ENCODE measurements around the gene ABCB8. TPM values are rescaled to one million over a fixed set of nuclear protein-coding genes. Genes with fewer than 3 reads are reported as not detected.
A peak's percentile ranks its signal among the peaks of the same experiment; 100 is the strongest.

ABCB8 gene
- total and polyA plus RNA-seq, 3 experiments from 2014 or later: 18.4 to 52.3 (median 49.2) TPM

DNA sequence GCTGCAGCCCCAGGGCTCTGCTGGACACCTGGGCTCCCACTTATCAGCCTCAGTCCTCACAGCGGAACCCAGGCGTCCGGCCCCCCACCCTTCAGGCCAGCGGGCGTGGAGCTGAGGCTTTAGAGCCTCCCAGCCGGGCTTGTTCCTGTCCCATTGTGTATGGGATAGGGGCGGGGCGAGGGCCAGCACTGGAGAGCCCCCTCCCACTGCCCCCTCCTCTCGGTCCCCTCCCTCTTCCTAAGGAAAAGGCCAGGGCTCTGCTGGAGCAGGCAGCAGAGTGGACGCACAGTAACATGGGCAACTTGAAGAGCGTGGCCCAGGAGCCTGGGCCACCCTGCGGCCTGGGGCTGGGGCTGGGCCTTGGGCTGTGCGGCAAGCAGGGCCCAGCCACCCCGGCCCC lies 34.7 kb upstream of the ABCB8 start:
- no peak overlapping the region for H3K27ac Mint-ChIP-seq
- Histone ChIP-seq H3K4me3 (ENCODE audit: low read length) (no peak overlapping the region), H3K27ac (ENCODE audit: low read depth, low read length) (no peak overlapping the region), H3K27me3 (ENCODE audit: insufficient read depth, low read length, poor library complexity, severe bottlenecking) (no peaks in the 10 kb centered on the region), H3K9me3 (ENCODE audit: low read length) (peaks cover 12% of the 10 kb centered on the region), H3K4me1 (ENCODE audit: insufficient read depth, low read length) (peaks cover 42% of the 10 kb centered on the region), H3K36me3 (ENCODE audit: insufficient read depth, low read length) (no peaks in the 10 kb centered on the region)
- CTCF ChIA-PET: interaction anchor here (1.3 to 2.3 kb wide), 8 partner anchors 9 to 31 kb away, joined by 3 to 13 read pairs (median 8); no protein-coding TSS in a partner anchor
- POLR2A ChIA-PET: no interaction called here
- H3K4me1 Mint-ChIP-seq: peaks cover 20 to 31% (median 21%) of the 10 kb centered on the region in 3 donors
- peaks cover 6 to 19% (median 14%) of the 10 kb centered on the region in 5 donors for H3K9me3 Mint-ChIP-seq
- peaks cover 0 to 15% (median 0%) of the 10 kb centered on the region in 3 donors for H3K36me3 Mint-ChIP-seq
- peaks cover 4 to 14% of the 10 kb centered on the region in 2 donors for H3K27me3 Mint-ChIP-seq
- no peak overlapping the region for H3K4me3 Mint-ChIP-seq
- DNase-seq: no peak

- DNase-seq: no peak
- Histone ChIP-seq H3K4me1 (ENCODE audit: insufficient read depth, low read length) (peaks cover 44% of the 10 kb centered on the region), H3K9me3 (ENCODE audit: low read length) (peaks cover 12% of the 10 kb centered on the region), H3K27me3 (ENCODE audit: insufficient read depth, low read length, poor library complexity, severe bottlenecking) (no peaks in the 10 kb centered on the region), H3K36me3 (ENCODE audit: insufficient read depth, low read length) (no peaks in the 10 kb centered on the region), H3K27ac (ENCODE audit: low read depth, low read length) (peak overlapping the region; percentile 69), H3K4me3 (ENCODE audit: low read length) (peak overlapping the region; percentile 5)
- H3K4me1 Mint-ChIP-seq: peaks cover 19 to 29% (median 20%) of the 10 kb centered on the region in 3 donors
- peak overlapping the region in 2 of 8 donors; percentile 17 to 76 for H3K27ac Mint-ChIP-seq
- no peak overlapping the region for H3K4me3 Mint-ChIP-seq
- peaks cover 0 to 15% (median 0%) of the 10 kb centered on the region in 3 donors for H3K36me3 Mint-ChIP-seq
- ChIA-PET POLR2A (interaction anchor here (0.8 kb wide), 1 partner anchor 15 kb away, joined by 3 read pairs; no protein-coding TSS in a partner anchor), CTCF (interaction anchor here (0.8 to 2.3 kb wide), 10 partner anchors 9 to 118 kb away, joined by 3 to 13 read pairs (median 6); no protein-coding TSS in a partner anchor)
- peaks cover 7 to 19% (median 14%) of the 10 kb centered on the region in 5 donors for H3K9me3 Mint-ChIP-seq
- H3K27me3 Mint-ChIP-seq: peaks cover 4 to 12% of the 10 kb centered on the region in 2 donors
Observed at GRCh38 chr7:150994141-150994837, 34.0 kb upstream of the ABCB8 start.

- Mint-ChIP-seq H3K9me3 (peaks cover 7 to 14% (median 11%) of the 10 kb centered on the region in 5 donors), H3K36me3 (peaks cover 0 to 14% (median 0%) of the 10 kb centered on the region in 3 donors), H3K27ac (no peak overlapping the region), H3K4me3 (no peak overlapping the region), H3K4me1 (peaks cover 18 to 32% (median 21%) of the 10 kb centered on the region in 3 donors), H3K27me3 (peaks cover 4 to 10% of the 10 kb centered on the region in 2 donors)
- DNase-seq: no peak
- peak overlapping the region; percentile 5 for H3K4me3 ChIP-seq (ENCODE audit: low read length)
- H3K4me1 ChIP-seq (ENCODE audit: insufficient read depth, low read length): peaks cover 51% of the 10 kb centered on the region
- H3K9me3 ChIP-seq (ENCODE audit: low read length): peaks cover 9% of the 10 kb centered on the region
- POLR2A ChIA-PET: interaction anchor here (0.8 kb wide), 1 partner anchor 15 kb away, joined by 3 read pairs; no protein-coding TSS in a partner anchor
- CTCF ChIA-PET: interaction anchor here (0.8 to 2.3 kb wide), 10 partner anchors 10 to 117 kb away, joined by 3 to 13 read pairs (median 6); no protein-coding TSS in a partner anchor
- no peaks in the 10 kb centered on the region for H3K36me3 ChIP-seq (ENCODE audit: insufficient read depth, low read length)
- H3K27me3 ChIP-seq (ENCODE audit: insufficient read depth, low read length, poor library complexity, severe bottlenecking): no peaks in the 10 kb centered on the region
- no peak overlapping the region for H3K27ac ChIP-seq (ENCODE audit: low read depth, low read length)
Observed at GRCh38 chr7:150994838-150995510, 33.3 kb upstream of the ABCB8 start.

DNA sequence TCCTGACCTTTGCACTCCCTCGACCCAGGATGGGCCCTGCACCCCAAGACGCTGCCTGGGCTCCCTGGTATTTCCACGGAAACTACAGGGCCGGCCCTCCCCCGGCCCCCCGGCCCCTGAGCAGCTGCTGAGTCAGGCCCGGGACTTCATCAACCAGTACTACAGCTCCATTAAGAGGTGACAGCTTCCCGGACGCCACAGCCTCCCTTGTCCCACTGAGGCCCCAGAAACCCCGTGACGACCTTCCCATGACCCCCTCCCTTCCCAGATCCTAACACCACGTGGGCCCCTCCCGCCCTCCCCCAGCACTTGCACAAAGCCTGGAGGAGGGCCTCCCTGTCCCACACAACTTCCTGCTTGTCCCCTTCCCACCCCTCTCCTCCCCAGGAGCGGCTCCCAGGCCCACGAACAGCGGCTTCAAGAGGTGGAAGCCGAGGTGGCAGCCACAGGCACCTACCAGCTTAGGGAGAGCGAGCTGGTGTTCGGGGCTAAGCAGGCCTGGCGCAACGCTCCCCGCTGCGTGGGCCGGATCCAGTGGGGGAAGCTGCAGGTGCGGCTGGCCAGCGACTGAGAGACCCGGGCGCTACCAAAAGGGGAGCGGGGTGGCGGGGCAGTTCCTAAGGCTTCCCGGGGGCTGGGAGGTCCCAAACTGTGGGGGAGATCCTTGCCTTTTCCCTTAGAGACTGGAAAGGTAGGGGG lies 31.7 kb upstream of the ABCB8 start:
- Mint-ChIP-seq H3K36me3 (no peaks in the 10 kb centered on the region), H3K27me3 (peaks cover 4 to 5% of the 10 kb centered on the region in 2 donors), H3K27ac (no peak overlapping the region), H3K9me3 (peaks cover 0 to 4% (median 0%) of the 10 kb centered on the region in 5 donors), H3K4me3 (no peak overlapping the region), H3K4me1 (peaks cover 26 to 37% (median 31%) of the 10 kb centered on the region in 3 donors)
- Histone ChIP-seq H3K36me3 (ENCODE audit: insufficient read depth, low read length) (no peaks in the 10 kb centered on the region), H3K4me1 (ENCODE audit: insufficient read depth, low read length) (peaks cover 55% of the 10 kb centered on the region), H3K27ac (ENCODE audit: low read depth, low read length) (no peak overlapping the region), H3K9me3 (ENCODE audit: low read length) (no peaks in the 10 kb centered on the region), H3K4me3 (ENCODE audit: low read length) (no peak overlapping the region), H3K27me3 (ENCODE audit: insufficient read depth, low read length, poor library complexity, severe bottlenecking) (no peaks in the 10 kb centered on the region)
- ChIA-PET POLR2A (no interaction called here), CTCF (interaction anchor here (0.7 to 2.2 kb wide), 3 partner anchors 7 to 12 kb away, joined by 3 to 8 read pairs (median 5); no protein-coding TSS in a partner anchor)
- DNase-seq: no peak

DNA sequence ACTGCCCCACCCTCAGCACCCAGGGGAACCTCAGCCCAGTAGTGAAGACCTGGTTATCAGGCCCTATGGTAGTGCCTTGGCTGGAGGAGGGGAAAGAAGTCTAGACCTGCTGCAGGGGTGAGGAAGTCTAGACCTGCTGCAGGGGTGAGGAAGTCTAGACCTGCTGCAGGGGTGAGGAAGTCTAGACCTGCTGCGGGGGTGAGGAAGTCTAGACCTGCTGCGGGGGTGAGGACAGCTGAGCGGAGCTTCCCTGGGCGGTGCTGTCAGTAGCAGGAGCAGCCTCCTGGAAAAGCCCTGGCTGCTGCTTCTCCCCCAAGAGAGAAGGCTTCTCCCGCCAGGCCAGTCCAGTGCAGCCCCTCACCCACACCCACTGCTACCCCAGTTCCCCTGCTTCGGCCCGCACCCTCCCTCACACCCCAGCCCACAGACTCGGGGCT lies 31.2 kb upstream of the ABCB8 start:
- Mint-ChIP-seq H3K36me3 (no peaks in the 10 kb centered on the region), H3K9me3 (peaks cover 0 to 4% (median 0%) of the 10 kb centered on the region in 5 donors), H3K4me3 (no peak overlapping the region), H3K27me3 (peaks cover 4 to 5% of the 10 kb centered on the region in 2 donors), H3K27ac (no peak overlapping the region), H3K4me1 (peaks cover 26 to 37% (median 31%) of the 10 kb centered on the region in 3 donors)
- H3K4me3 ChIP-seq (ENCODE audit: low read length): no peak overlapping the region
- DNase-seq: no peak
- H3K4me1 ChIP-seq (ENCODE audit: insufficient read depth, low read length): peaks cover 55% of the 10 kb centered on the region
- CTCF ChIA-PET: interaction anchor here (0.7 to 2.2 kb wide), 3 partner anchors 8 to 11 kb away, joined by 3 to 8 read pairs (median 5); no protein-coding TSS in a partner anchor
- POLR2A ChIA-PET: no interaction called here
- H3K36me3 ChIP-seq (ENCODE audit: insufficient read depth, low read length): no peaks in the 10 kb centered on the region
- no peaks in the 10 kb centered on the region for H3K9me3 ChIP-seq (ENCODE audit: low read length)
- no peaks in the 10 kb centered on the region for H3K27me3 ChIP-seq (ENCODE audit: insufficient read depth, low read length, poor library complexity, severe bottlenecking)
- no peak overlapping the region for H3K27ac ChIP-seq (ENCODE audit: low read depth, low read length)

DNA sequence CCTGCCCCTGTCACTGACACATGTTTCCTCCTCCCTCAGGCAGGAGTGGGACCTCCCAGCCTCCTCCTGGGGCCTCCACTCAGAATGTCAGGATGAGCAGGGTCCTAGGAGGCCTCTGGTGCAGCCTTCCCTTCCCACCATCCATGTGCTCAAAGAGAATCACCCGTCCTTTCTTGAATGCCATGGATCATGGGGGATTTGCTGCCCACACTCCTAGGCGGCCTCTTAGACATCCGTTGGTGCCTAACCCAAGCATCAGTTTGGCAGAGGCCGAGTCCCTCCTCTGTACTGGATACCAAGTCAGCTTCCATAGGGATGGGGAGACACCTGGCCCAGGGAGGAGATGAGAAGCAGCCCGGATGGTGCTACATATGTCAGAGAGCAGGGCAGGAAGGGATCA lies 30.4 kb upstream of the ABCB8 start:
- Histone ChIP-seq H3K9me3 (ENCODE audit: low read length) (no peaks in the 10 kb centered on the region), H3K4me1 (ENCODE audit: insufficient read depth, low read length) (peaks cover 55% of the 10 kb centered on the region), H3K36me3 (ENCODE audit: insufficient read depth, low read length) (no peaks in the 10 kb centered on the region), H3K4me3 (ENCODE audit: low read length) (no peak overlapping the region), H3K27ac (ENCODE audit: low read depth, low read length) (no peak overlapping the region), H3K27me3 (ENCODE audit: insufficient read depth, low read length, poor library complexity, severe bottlenecking) (no peaks in the 10 kb centered on the region)
- no peak overlapping the region for H3K27ac Mint-ChIP-seq
- peaks cover 26 to 37% (median 31%) of the 10 kb centered on the region in 3 donors for H3K4me1 Mint-ChIP-seq
- peaks cover 4 to 5% of the 10 kb centered on the region in 2 donors for H3K27me3 Mint-ChIP-seq
- DNase-seq: no peak
- POLR2A ChIA-PET: interaction anchor here (1.5 kb wide), 1 partner anchor 12 kb away, joined by 4 read pairs; no protein-coding TSS in a partner anchor
- H3K9me3 Mint-ChIP-seq: peaks cover 0 to 4% (median 0%) of the 10 kb centered on the region in 5 donors
- CTCF ChIA-PET: interaction anchor here (1.3 to 2.2 kb wide), 2 partner anchors 9 to 12 kb away, joined by 5 to 8 read pairs; no protein-coding TSS in a partner anchor
- no peaks in the 10 kb centered on the region for H3K36me3 Mint-ChIP-seq
- H3K4me3 Mint-ChIP-seq: no peak overlapping the region

DNA sequence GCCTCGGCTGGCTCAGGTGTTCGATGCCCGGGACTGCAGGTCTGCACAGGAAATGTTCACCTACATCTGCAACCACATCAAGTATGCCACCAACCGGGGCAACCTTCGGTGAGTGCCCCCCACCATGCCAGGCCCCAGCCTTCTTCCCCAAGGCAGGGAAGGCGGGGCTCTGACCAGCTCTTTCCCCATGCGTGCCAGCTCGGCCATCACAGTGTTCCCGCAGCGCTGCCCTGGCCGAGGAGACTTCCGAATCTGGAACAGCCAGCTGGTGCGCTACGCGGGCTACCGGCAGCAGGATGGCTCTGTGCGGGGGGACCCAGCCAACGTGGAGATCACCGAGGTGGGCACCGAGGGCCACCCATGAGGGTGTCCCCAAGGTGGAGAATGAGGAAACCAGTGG lies 29.9 kb upstream of the ABCB8 start:
- H3K27me3 ChIP-seq (ENCODE audit: insufficient read depth, low read length, poor library complexity, severe bottlenecking): no peaks in the 10 kb centered on the region
- H3K4me1 ChIP-seq (ENCODE audit: insufficient read depth, low read length): peaks cover 55% of the 10 kb centered on the region
- peaks cover 4 to 5% of the 10 kb centered on the region in 2 donors for H3K27me3 Mint-ChIP-seq
- H3K9me3 Mint-ChIP-seq: peaks cover 0 to 4% (median 0%) of the 10 kb centered on the region in 5 donors
- DNase-seq: no peak
- H3K9me3 ChIP-seq (ENCODE audit: low read length): no peaks in the 10 kb centered on the region
- no peak overlapping the region for H3K27ac ChIP-seq (ENCODE audit: low read depth, low read length)
- H3K4me3 ChIP-seq (ENCODE audit: low read length): no peak overlapping the region
- H3K27ac Mint-ChIP-seq: peak overlapping the region in 2 of 8 donors; percentile 55 to 79
- peaks cover 26 to 37% (median 31%) of the 10 kb centered on the region in 3 donors for H3K4me1 Mint-ChIP-seq
- no peak overlapping the region for H3K4me3 Mint-ChIP-seq
- no peaks in the 10 kb centered on the region for H3K36me3 ChIP-seq (ENCODE audit: insufficient read depth, low read length)
- CTCF ChIA-PET: interaction anchor here (2.2 kb wide), 1 partner anchor 13 kb away, joined by 8 read pairs; no protein-coding TSS in a partner anchor
- POLR2A ChIA-PET: interaction anchor here (1.5 kb wide), 1 partner anchor 11 kb away, joined by 4 read pairs; no protein-coding TSS in a partner anchor
- no peaks in the 10 kb centered on the region for H3K36me3 Mint-ChIP-seq

Measured in CD8-positive, alpha-beta memory T cell (primary cell).